HepG2 (cell line): ENCODE data around the gene C1QTNF6. TPM values are rescaled to one million over a fixed set of nuclear protein-coding genes. Genes with fewer than 3 reads are reported as not detected.

Experiments
- ADNP ChIP-seq: sonication (generic); formaldehyde crosslinking; IDR thresholded peaks from 2 replicates; pipeline ENCODE4 v1.4.0; 2020; ENCODE audit warnings: missing genetic modification reagents
- ARHGAP35 ChIP-seq: sonication (generic); formaldehyde crosslinking; IDR thresholded peaks from 2 replicates; pipeline ENCODE4 v1.9.0; 2022; ENCODE audit warnings: mild to moderate bottlenecking, inconsistent platforms, moderate library complexity, missing genetic modification reagents, borderline replicate concordance
- BATF2 ChIP-seq: sonication (generic); formaldehyde crosslinking; IDR thresholded peaks from 2 replicates; pipeline ENCODE4 v1.8.0; 2022; ENCODE audit warnings: mild to moderate bottlenecking, missing genetic modification reagents, moderate library complexity
- BORCS8-MEF2B ChIP-seq: sonication (generic); formaldehyde crosslinking; IDR thresholded peaks from 2 replicates; pipeline ENCODE4 v1.8.0; 2022; ENCODE audit warnings: mild to moderate bottlenecking, missing genetic modification reagents
- KDM5A ChIP-seq: fragments of 200-600 bp; sonication (generic); IDR thresholded peaks from 2 replicates; pipeline ENCODE4 v1.7.0; 2018; ENCODE audit warnings: antibody characterized with exemption, mild to moderate bottlenecking, low read length, borderline replicate concordance
- PLSCR1 ChIP-seq: sonication (generic); formaldehyde crosslinking; IDR thresholded peaks from 2 replicates; pipeline ENCODE4 v1.5.0; 2020; ENCODE audit warnings: missing genetic modification reagents, mild to moderate bottlenecking, borderline replicate concordance
- PRPF4 ChIP-seq: fragments of 200-400 bp; formaldehyde crosslinking; IDR thresholded peaks from 2 replicates; pipeline ENCODE4 v1.6.1; 2016; ENCODE audit warnings: low read length, low read depth; ENCODE audit not compliant: poor library complexity, severe bottlenecking
- RARG ChIP-seq: sonication (generic); formaldehyde crosslinking; IDR thresholded peaks from 2 replicates; pipeline ENCODE4 v1.4.0; 2020; ENCODE audit warnings: low read depth, mild to moderate bottlenecking, missing genetic modification reagents
- RFX5 ChIP-seq: IDR thresholded peaks from 2 replicates; pipeline ENCODE4 v1.6.1; 2011; ENCODE audit warnings: low read depth, low read length, improper control_type of control experiment
- RXRB ChIP-seq: IDR thresholded peaks from 2 replicates; pipeline ENCODE4 v1.6.1; 2016; ENCODE audit warnings: borderline replicate concordance, missing genetic modification reagents, missing compliant biosample characterization
- TBL1XR1 ChIP-seq: fragments of 150-350 bp; IDR thresholded peaks from 2 replicates; pipeline ENCODE4 v1.6.1; 2014; ENCODE audit warnings: borderline replicate concordance, low read length; ENCODE audit not compliant: partially characterized antibody
- WIZ ChIP-seq: sonication (generic); formaldehyde crosslinking; IDR thresholded peaks from 2 replicates; pipeline ENCODE4 v1.5.1; 2020; ENCODE audit warnings: mild to moderate bottlenecking, missing genetic modification reagents
- ZFP1 ChIP-seq: IDR thresholded peaks from 2 replicates; pipeline ENCODE4 v1.6.1; 2016
- ZFY ChIP-seq: sonication (generic); formaldehyde crosslinking; IDR thresholded peaks from 2 replicates; pipeline ENCODE4 v1.4.0; 2020; ENCODE audit warnings: missing genetic modification reagents
- ZNF142 ChIP-seq: sonication (generic); formaldehyde crosslinking; IDR thresholded peaks from 2 replicates; pipeline ENCODE4 v1.4.0; 2020; ENCODE audit warnings: missing genetic modification reagents
- ZNF260 ChIP-seq: sonication (generic); formaldehyde crosslinking; IDR thresholded peaks from 2 replicates; pipeline ENCODE4 v1.4.0; 2020; ENCODE audit warnings: missing genetic modification reagents, low read depth, mild to moderate bottlenecking, borderline replicate concordance
- ZNF274 ChIP-seq: sonication (generic); formaldehyde crosslinking; IDR thresholded peaks from 2 replicates; pipeline ENCODE4 v1.5.1; 2020; ENCODE audit warnings: mild to moderate bottlenecking, missing genetic modification reagents
- ZNF350 ChIP-seq: sonication (generic); formaldehyde crosslinking; IDR thresholded peaks from 2 replicates; pipeline ENCODE4 v1.4.0; 2020; ENCODE audit warnings: mild to moderate bottlenecking, low read depth, missing genetic modification reagents, borderline replicate concordance
- ZNF704 ChIP-seq: sonication (generic); formaldehyde crosslinking; IDR thresholded peaks from 2 replicates; pipeline ENCODE4 v1.8.1; 2023; ENCODE audit warnings: mild to moderate bottlenecking, inconsistent platforms, moderate library complexity, missing genetic modification reagents, borderline replicate concordance
- ZSCAN25 ChIP-seq: sonication (generic); formaldehyde crosslinking; IDR thresholded peaks from 2 replicates; pipeline ENCODE4 v1.8.0; 2022; ENCODE audit warnings: mild to moderate bottlenecking, missing genetic modification reagents
- polyA plus RNA-seq, 8 experiments: library from polyadenylated mRNA; depleted of rRNA in 3 of 8; stranded (reverse) in 7 of 8; unstranded in 1 of 8; fragments of >200 nt; fragmentation: Illumina TruSeq in 4 of 8; extraction: Trizol in 4 of 8; gene quantifications; 2 replicates each; pipeline versions ENCODE4 v1.2.1 to v1.2.3, GENCODE V29; 2011 to 2016; ENCODE audit warnings: low read depth in 4 of 8, missing spikeins in 1 of 8, mixed read lengths in 1 of 8; ENCODE audit not compliant: insufficient read depth in 1 of 8
- total RNA-seq, 5 experiments: library from RNA; depleted of rRNA; stranded (reverse); fragments of >200 nt; fragmentation: Illumina TruSeq; extraction: Trizol; gene quantifications; 2 replicates each; pipeline ENCODE4 v1.2.3, GENCODE V29; 2016; ENCODE audit warnings: low read depth in 1 of 5

C1QTNF6 gene
- total and polyA plus RNA-seq, 2 of the 13 experiments (the other 11 are each of a cell fraction or from before 2014, with no cell fraction given) = 2.7 to 6.9 TPM

- TF ChIP-seq PRPF4 (no peak), PLSCR1 (CRISPR knock-in tag) (no peak), ZSCAN25 (CRISPR knock-in tag) (peak; percentile 58; the same call in 1 of the 2 replicates), ZNF274 (0 out of 2 replicates have a peak, but pooled peaks have one; percentile 5), ADNP (CRISPR knock-in tag) (0 out of 2 replicates have a peak, but pooled peaks have one; percentile 3), KDM5A (no peak), ZNF704 (CRISPR knock-in tag) (no peak), RFX5 (no peak), ZNF260 (CRISPR knock-in tag) (no peak), BORCS8-MEF2B (no peak), ZNF350 (peak; percentile 65; the same call in 1 of the 2 replicates), TBL1XR1 (no peak), BATF2 (CRISPR knock-in tag) (no peak), RXRB (CRISPR knock-in tag) (peak; percentile 49; the same call in 1 of the 2 replicates), RARG (CRISPR knock-in tag) (no peak), ARHGAP35 (CRISPR knock-in tag) (peak; percentile 19; the same call in 1 of the 2 replicates), WIZ (CRISPR knock-in tag) (0 out of 2 replicates have a peak, but pooled peaks have one; percentile 27), ZNF142 (CRISPR knock-in tag) (0 out of 2 replicates have a peak, but pooled peaks have one; percentile 4), ZFP1 (CRISPR knock-in tag) (0 out of 2 replicates have a peak, but pooled peaks have one; percentile 7), ZFY (CRISPR knock-in tag) (peak; percentile 23; the same call in 1 of the 2 replicates)
Measured at GRCh38 chr22:37199760-37200108, 11.7 kb upstream of the C1QTNF6 start (continued).
